ENCODE results near the gene CD300H.

The CD300H gene

DNA sequence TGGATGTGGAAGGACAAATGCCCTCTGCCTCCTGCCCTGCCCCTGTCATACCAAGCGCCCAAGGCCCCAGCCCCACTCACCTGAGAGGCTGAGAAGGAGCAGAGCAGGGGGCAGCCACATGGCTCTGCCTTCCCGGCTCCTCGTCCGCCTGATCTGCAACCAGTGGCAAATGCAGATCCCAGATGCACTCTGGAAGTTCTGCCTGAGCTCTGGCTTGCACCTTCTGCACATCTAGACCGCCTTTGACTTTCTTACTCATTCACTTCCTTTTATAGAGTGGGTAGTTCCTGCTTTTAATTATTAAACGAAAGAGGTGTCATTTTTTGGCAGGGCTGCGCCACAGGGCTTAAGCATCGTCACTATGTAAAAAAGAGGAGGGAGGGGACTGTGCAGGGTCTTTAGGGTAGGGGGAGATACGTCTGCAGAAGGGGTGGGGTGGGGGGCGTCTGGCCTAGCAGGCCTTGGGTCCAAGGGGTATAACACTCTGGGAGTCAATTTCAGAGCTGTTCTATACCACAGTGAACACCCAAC is 36.0 kb downstream of the CD300H start, which contains the start of gene CD300LB:
TSS of gene CD300LB (minus strand) at position 245 of the 531 bp plus-strand sequence. CDS start at position 120, 125 bp downstream.
- peaks cover 15% of the 10 kb centered on the region for H3K27me3 ChIP-seq
- no peaks in the 10 kb centered on the region for H3K4me1 ChIP-seq
- no peaks in the 10 kb centered on the region for H3K36me3 ChIP-seq
- TF ChIP-seq, protein P1, sequence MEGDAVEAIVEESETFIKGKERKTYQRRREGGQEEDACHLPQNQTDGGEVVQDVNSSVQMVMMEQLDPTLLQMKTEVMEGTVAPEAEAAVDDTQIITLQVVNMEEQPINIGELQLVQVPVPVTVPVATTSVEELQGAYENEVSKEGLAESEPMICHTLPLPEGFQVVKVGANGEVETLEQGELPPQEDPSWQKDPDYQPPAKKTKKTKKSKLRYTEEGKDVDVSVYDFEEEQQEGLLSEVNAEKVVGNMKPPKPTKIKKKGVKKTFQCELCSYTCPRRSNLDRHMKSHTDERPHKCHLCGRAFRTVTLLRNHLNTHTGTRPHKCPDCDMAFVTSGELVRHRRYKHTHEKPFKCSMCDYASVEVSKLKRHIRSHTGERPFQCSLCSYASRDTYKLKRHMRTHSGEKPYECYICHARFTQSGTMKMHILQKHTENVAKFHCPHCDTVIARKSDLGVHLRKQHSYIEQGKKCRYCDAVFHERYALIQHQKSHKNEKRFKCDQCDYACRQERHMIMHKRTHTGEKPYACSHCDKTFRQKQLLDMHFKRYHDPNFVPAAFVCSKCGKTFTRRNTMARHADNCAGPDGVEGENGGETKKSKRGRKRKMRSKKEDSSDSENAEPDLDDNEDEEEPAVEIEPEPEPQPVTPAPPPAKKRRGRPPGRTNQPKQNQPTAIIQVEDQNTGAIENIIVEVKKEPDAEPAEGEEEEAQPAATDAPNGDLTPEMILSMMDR (IDR thresholded peaks at IDR 0.05; ENCODE audit: low read depth, low read length), result no peak
- no peak for DNase-seq
- no peaks in the 10 kb centered on the region; the same call in 1 of the 2 replicates for H3K9me3 ChIP-seq
- H3K4me3 ChIP-seq (ENCODE audit: low read depth, low read length), result no peak within 1 kb of the TSS

DNA sequence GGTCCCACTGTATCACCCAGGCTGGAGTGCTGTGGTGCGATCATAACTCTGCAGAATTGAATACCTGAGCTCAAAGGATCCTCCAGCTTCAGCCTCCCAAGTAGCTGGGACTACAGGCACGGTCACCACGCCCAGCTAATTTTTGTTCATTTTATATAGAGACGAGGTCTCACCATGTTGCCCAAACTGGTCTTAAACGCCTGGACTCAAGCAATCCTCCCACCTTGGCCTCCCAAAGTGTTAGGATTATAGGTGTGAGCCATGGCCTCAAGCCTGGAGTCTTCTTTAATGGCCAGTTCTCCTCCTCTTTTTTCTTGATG is 36.5 kb downstream of the CD300H start:
- Histone ChIP-seq H3K4me1 (no peaks in the 10 kb centered on the region), H3K4me3 (ENCODE audit: low read depth, low read length) (no peak overlapping the region), H3K9me3 (no peaks in the 10 kb centered on the region; the same call in 1 of the 2 replicates), H3K36me3 (no peaks in the 10 kb centered on the region), H3K27me3 (peaks cover 18% of the 10 kb centered on the region)
- TF ChIP-seq, protein P1 (IDR thresholded peaks at IDR 0.05; ENCODE audit: low read depth, low read length), result no peak
- no peak for DNase-seq

DNA sequence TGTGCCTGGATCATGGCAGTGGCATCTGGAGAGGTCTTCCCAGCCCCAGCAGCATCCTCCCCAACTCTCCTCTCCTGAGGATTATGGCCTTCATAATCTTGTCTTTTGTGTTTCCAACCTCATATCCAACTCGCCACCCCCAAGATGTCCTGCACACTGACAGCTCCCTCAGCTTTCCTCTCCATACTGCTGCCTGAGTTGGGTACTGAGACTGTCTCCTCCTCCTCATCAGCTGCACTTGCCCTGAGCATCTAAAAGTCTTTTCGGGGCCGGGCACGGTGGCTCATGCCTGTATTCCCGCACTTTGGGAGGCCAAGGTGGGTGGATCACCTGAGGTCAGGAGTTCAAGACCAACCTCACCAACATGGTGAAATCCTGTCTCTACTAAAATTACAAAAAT is 38.1 kb downstream of the CD300H start:
- Histone ChIP-seq H3K36me3 (no peaks in the 10 kb centered on the region), H3K27me3 (peaks cover 22% of the 10 kb centered on the region), H3K9me3 (no peaks in the 10 kb centered on the region; the same call in 1 of the 2 replicates), H3K4me3 (ENCODE audit: low read depth, low read length) (no peak overlapping the region), H3K4me1 (no peaks in the 10 kb centered on the region)
- DNase-seq, result no peak
- TF ChIP-seq, protein P1 (IDR thresholded peaks at IDR 0.05; ENCODE audit: low read depth, low read length), result no peak

DNA sequence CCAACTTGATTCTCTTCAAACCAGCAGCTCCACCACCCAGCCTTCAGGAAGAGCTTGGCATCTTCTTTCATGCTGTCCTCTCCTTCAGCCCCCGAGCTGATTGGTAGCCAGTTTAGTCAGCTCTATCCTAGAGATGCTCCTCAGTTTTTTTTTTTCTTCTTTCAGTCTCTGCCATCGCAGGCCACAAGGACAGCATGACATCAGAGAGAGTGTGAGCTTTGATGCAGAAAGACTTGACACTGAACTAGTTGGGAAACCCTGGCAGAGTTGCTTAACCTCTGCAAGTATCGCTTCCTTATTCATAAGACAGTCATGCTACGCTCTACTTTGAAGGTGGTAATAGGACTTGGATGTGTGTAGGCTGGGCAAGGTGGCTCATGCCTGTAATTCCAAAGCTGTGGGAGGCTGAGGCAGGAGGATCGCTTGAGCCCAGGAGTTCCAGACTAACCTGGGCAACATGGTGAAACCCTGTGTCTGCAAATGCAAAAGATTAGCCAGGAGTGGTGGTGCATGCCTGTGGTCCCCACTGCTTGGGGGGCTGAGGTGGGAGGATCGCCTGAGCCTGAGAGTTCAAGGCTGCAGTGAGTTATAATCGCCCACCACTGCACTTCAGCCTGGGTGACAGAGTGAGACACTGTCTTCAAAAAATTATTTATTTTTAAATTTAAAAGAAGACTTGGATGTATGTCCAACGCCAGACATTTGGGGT is 38.7 kb downstream of the CD300H start:
- Histone ChIP-seq H3K4me3 (ENCODE audit: low read depth, low read length) (no peak overlapping the region), H3K27me3 (peaks cover 26% of the 10 kb centered on the region), H3K36me3 (no peaks in the 10 kb centered on the region), H3K4me1 (no peaks in the 10 kb centered on the region), H3K9me3 (no peaks in the 10 kb centered on the region)
- TF ChIP-seq, protein P1 (IDR thresholded peaks at IDR 0.05; ENCODE audit: low read depth, low read length), result no peak
- no peak for DNase-seq

DNA sequence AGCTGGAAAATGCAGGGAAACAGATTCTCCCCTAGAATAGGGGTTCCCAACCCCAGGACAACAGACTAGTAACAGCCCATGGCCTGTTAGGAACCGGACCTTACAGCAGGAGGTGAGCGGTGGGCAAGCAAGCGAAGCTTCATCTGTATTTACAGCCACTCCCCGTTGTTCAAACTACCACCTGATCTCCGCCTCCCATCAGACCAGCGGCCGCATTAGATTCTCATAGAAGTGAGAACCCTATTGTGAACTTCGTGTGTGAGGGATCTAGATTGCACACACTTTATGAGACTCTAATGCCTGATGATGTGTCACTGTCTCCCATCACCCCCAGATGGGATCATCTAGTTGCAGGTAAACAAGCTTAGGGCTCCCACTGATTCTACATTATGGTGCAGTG is 39.6 kb downstream of the CD300H start:
- Histone ChIP-seq H3K27me3 (peaks cover 35% of the 10 kb centered on the region), H3K4me3 (ENCODE audit: low read depth, low read length) (no peak overlapping the region), H3K9me3 (no peaks in the 10 kb centered on the region), H3K36me3 (no peaks in the 10 kb centered on the region), H3K4me1 (no peaks in the 10 kb centered on the region)
- TF ChIP-seq, protein P1 (IDR thresholded peaks at IDR 0.05; ENCODE audit: low read depth, low read length), result no peak
- no peak for DNase-seq

DNA sequence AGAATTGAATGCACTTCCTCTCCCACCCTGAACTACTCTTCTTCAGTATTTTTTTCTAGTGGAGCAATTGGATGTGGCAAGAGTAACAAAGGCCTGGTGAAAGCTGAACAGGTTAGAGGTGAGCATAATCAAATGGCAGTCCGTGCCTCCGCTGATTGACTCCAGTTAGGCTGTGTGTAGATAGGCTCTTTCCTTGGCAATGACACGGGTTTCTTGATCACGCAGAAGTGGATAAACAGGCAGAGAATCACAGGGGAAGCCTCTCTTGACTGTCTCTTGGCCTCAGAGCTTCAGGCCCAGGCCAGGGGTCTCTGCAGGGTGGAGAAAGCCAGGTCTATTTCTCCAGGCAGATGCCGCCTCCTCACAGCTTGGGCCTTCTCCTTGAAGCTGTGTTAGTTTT is 40.2 kb downstream of the CD300H start:
- no peak for DNase-seq
- Histone ChIP-seq H3K36me3 (no peaks in the 10 kb centered on the region), H3K9me3 (no peaks in the 10 kb centered on the region), H3K4me3 (ENCODE audit: low read depth, low read length) (no peak overlapping the region), H3K4me1 (no peaks in the 10 kb centered on the region), H3K27me3 (peaks cover 41% of the 10 kb centered on the region)
- TF ChIP-seq, protein P1 (IDR thresholded peaks at IDR 0.05; ENCODE audit: low read depth, low read length), result no peak

Measured in BE2C (cell line).